K562 (cell line): ENCODE measurements around the gene PPP1R14C.

Source experiments
- CTCF ChIP-seq, 3 experiments: IDR thresholded peaks in 2 of 3; conservative IDR thresholded peaks in 1 of 3; 2 replicates each; pipeline ENCODE4 v1.5.1; 2011 to 2012; ENCODE audit warnings: low read length in 3 of 3, mild to moderate bottlenecking in 3 of 3, control low read depth in 2 of 3, improper control_type of control experiment in 1 of 3, inconsistent platforms in 1 of 3, low read depth in 1 of 3, mixed read lengths in 1 of 3, moderate library complexity in 1 of 3; ENCODE audit not compliant: insufficient read depth in 2 of 3
- ZBTB1 ChIP-seq: sonication (generic); formaldehyde crosslinking; IDR thresholded peaks from 2 replicates; pipeline ENCODE4 v1.8.1; 2023; ENCODE audit warnings: missing genetic modification reagents, low read depth, mild to moderate bottlenecking, borderline replicate concordance

GRCh38 chr6:150236544-150236943 is 93.7 kb downstream of the PPP1R14C start:
- TF ChIP-seq ZBTB1 (CRISPR knock-in tag) (no peak), CTCF (IDR thresholded peaks at IDR 0.05 in 2 of 3, conservative IDR thresholded peaks at IDR 0.05 in 1 of 3; ENCODE audit: insufficient read depth in 2 of 3, low read depth in 1 of 3, low read length in 3 of 3) (no peak)
